Stimulated activated CD4-positive, alpha-beta T cell treated with anti-CD3 and anti-CD28 coated beads, Interleukin-4, amount 100 ng/mL, for 1 hour (primary cell): ENCODE data around the gene HYLS1.

ENCODE experiments used
- DNase-seq: peaks from one replicate; pipeline ENCODE4 v3.0.0-alpha.2; 2020

Gene HYLS1

GRCh38 chr11:125934473-125934872, 47.0 kb downstream of the HYLS1 start:
- no peak for DNase-seq

GRCh38 chr11:125935056-125935455, 47.6 kb downstream of the HYLS1 start:
- DNase-seq, result no peak

- no peak for DNase-seq
Observed at GRCh38 chr11:125935618-125936199, 48.2 kb downstream of the HYLS1 start.

GRCh38 chr11:125938418-125938817, 51.0 kb downstream of the HYLS1 start:
- DNase-seq, result no peak

GRCh38 chr11:125939081-125939521, 51.6 kb downstream of the HYLS1 start:
- no peak for DNase-seq

GRCh38 chr11:125940145-125940544, 52.7 kb downstream of the HYLS1 start:
- DNase-seq, result no peak

- DNase-seq, result no peak
Observed at GRCh38 chr11:125941267-125941618, 53.8 kb downstream of the HYLS1 start.

- DNase-seq, result peak; percentile 61
Observed at GRCh38 chr11:125941619-125942611, 54.4 kb downstream of the HYLS1 start.

GRCh38 chr11:125942771-125943428, 55.4 kb downstream of the HYLS1 start:
- DNase-seq, result no peak

- DNase-seq, result no peak
Observed at GRCh38 chr11:125943661-125944349, 56.3 kb downstream of the HYLS1 start.

GRCh38 chr11:125944350-125945010, 57.0 kb downstream of the HYLS1 start:
- DNase-seq, result no peak

GRCh38 chr11:125945011-125945796, 57.7 kb downstream of the HYLS1 start:
- DNase-seq, result no peak

- no peak for DNase-seq
Observed at GRCh38 chr11:125945797-125946520, 58.5 kb downstream of the HYLS1 start, which contains the start of gene VSIG10L2. Gene VSIG10L2, plus strand, starts transcription at chr11:125946044. Its CDS starts 12 bp downstream, at chr11:125946056.

GRCh38 chr11:125946712-125947418, 59.4 kb downstream of the HYLS1 start:
- no peak for DNase-seq

- no peak for DNase-seq
Observed at GRCh38 chr11:125947419-125948277, 60.2 kb downstream of the HYLS1 start.

- no peak for DNase-seq
Observed at GRCh38 chr11:125948278-125949051, 61.0 kb downstream of the HYLS1 start.

- DNase-seq, result no peak
Observed at GRCh38 chr11:125949271-125950177, 62.1 kb downstream of the HYLS1 start.
